HepG2 (cell line): Measurements from ENCODE around the gene LINGO3. TPM values are rescaled to one million over a fixed set of nuclear protein-coding genes. Genes with fewer than 3 reads are reported as not detected.

ENCODE experiments used
- ATAC-seq: fragments of 200-7000 bp; cut with Tn5 transposase; 3 replicates; pipeline ENCODE4 v1.9.1; 2020; ENCODE audit warnings: mild to moderate bottlenecking, moderate library complexity
- BruUV-seq: library from RNA; stranded (reverse); fragments of 400-500 nt; replicated peaks from 2 replicates; lab custom pipeline; 2021; lab: Mats Ljungman, UMichigan
- CTCF ChIA-PET: fragments of 300-600 bp; formaldehyde crosslinking; extraction: SDS; loops from one replicate; lab custom pipeline; 2021; ENCODE audit warnings: low total read pairs, inconsistent platforms, low intra/inter-chr PET ratio; lab: Yijun Ruan, JAX
- POLR2A ChIA-PET: fragments of 350-600 bp; sonication (Branson Sonifier 250); formaldehyde crosslinking; loops from one replicate; lab custom pipeline; 2020; ENCODE audit warnings: antibody characterized with exemption, inconsistent platforms; lab: Yijun Ruan, JAX
- DNase-seq: peaks from one replicate; pipeline ENCODE4 v3.0.0-alpha.2; 2015; ENCODE audit warnings: low spot score
- FAIRE-seq: peaks from 3 replicates; lab custom pipeline; 2011; peaks lifted over from hg19 to GRCh38; lab: Jason Lieb, UNC
- H2AFZ ChIP-seq: one replicate; pipeline ENCODE4 v1.6.1; 2011; ENCODE audit warnings: low read length, inconsistent platforms
- H3K27ac ChIP-seq: fragments of 300-600 bp; 3 replicates; pipeline ENCODE4 v1.8.0; 2011; ENCODE audit warnings: mixed run types, mild to moderate bottlenecking, mixed read lengths, low read length, inconsistent platforms; ENCODE audit not compliant: insufficient read depth; ENCODE audit errors: extremely low read length
- H3K27me3 ChIP-seq, 2 experiments: fragments of 200-600 bp in 1 of 2; 2 replicates in 1 of 2; 3 replicates in 1 of 2; pipeline versions ENCODE4 v1.6.0 to v1.8.0; 2011; ENCODE audit warnings: low read length in 2 of 2, mild to moderate bottlenecking in 2 of 2, moderate library complexity in 2 of 2, inconsistent platforms in 1 of 2; ENCODE audit not compliant: insufficient read depth in 2 of 2, control insufficient read depth in 1 of 2
- H3K36me3 ChIP-seq, 2 experiments: fragments of 200-600 bp in 1 of 2; replicated peaks in 1 of 2; 2 replicates in 1 of 2; 3 replicates in 1 of 2; pipeline versions ENCODE4 v1.5.1 to v1.8.0; 2011; ENCODE audit warnings: low read length in 2 of 2, inconsistent platforms in 1 of 2; ENCODE audit not compliant: insufficient read depth in 2 of 2, control insufficient read depth in 1 of 2
- H3K4me1 ChIP-seq: 2 replicates; pipeline ENCODE4 v1.5.1; 2012; ENCODE audit warnings: low read length, inconsistent platforms; ENCODE audit not compliant: insufficient read depth
- H3K4me2 ChIP-seq: 2 replicates; pipeline ENCODE4 v1.6.0; 2011; ENCODE audit warnings: low read depth, low read length, inconsistent platforms
- H3K4me3 ChIP-seq, 3 experiments: fragments of 200-600 bp in 1 of 3; sonication (generic), shearing (Covaris generic) in 1 of 3; replicated peaks in 1 of 3; 2 replicates each; pipeline ENCODE4 v1.5.1; 2011 to 2016; ENCODE audit warnings: low read length in 3 of 3, inconsistent platforms in 2 of 3, low read depth in 2 of 3, mild to moderate bottlenecking in 2 of 3, control low read depth in 1 of 3, mixed read lengths in 1 of 3; ENCODE audit not compliant: insufficient read depth in 1 of 3
- H3K79me2 ChIP-seq: one replicate; pipeline ENCODE4 v1.6.1; 2011; ENCODE audit warnings: low read length, inconsistent platforms; ENCODE audit not compliant: insufficient read depth
- H3K9ac ChIP-seq: 2 replicates; pipeline ENCODE4 v1.6.0; 2011; ENCODE audit warnings: mild to moderate bottlenecking, low read depth, low read length, inconsistent platforms; ENCODE audit not compliant: insufficient read depth
- H3K9me3 ChIP-seq: 2 replicates; pipeline ENCODE4 v1.5.1; 2012; ENCODE audit warnings: mild to moderate bottlenecking, low read length
- H4K20me1 ChIP-seq: 2 replicates; pipeline ENCODE4 v1.6.0; 2011; ENCODE audit warnings: inconsistent platforms, mild to moderate bottlenecking, low read length, moderate library complexity; ENCODE audit not compliant: insufficient read depth
- ATF7-NPFF ChIP-seq: sonication (generic); formaldehyde crosslinking; IDR thresholded peaks from 2 replicates; pipeline ENCODE4 v1.8.1; 2023; ENCODE audit warnings: mild to moderate bottlenecking, low read depth, missing genetic modification reagents, moderate library complexity
- CHD4 ChIP-seq: fragments of 200-600 bp; sonication (generic); IDR thresholded peaks from 2 replicates; pipeline ENCODE4 v1.7.0; 2017; ENCODE audit warnings: mild to moderate bottlenecking, low read length, borderline replicate concordance
- CREM ChIP-seq, 2 experiments: sonication (generic) in 1 of 2; formaldehyde crosslinking in 1 of 2; IDR thresholded peaks; 2 replicates each; pipeline versions ENCODE4 v1.4.0 to v1.6.1; 2016 to 2020; ENCODE audit warnings: antibody characterized with exemption in 1 of 2, mild to moderate bottlenecking in 1 of 2, missing genetic modification reagents in 1 of 2
- DZIP1 ChIP-seq: sonication (generic); formaldehyde crosslinking; IDR thresholded peaks from 2 replicates; pipeline ENCODE4 v1.5.0; 2020; ENCODE audit warnings: mild to moderate bottlenecking, missing genetic modification reagents
- FOXK1 ChIP-seq: sonication (generic); formaldehyde crosslinking; IDR thresholded peaks from 2 replicates; pipeline ENCODE4 v1.4.0; 2020; ENCODE audit warnings: low read depth, missing genetic modification reagents, borderline replicate concordance
- IRF1 ChIP-seq: sonication (generic); formaldehyde crosslinking; IDR thresholded peaks from 2 replicates; pipeline ENCODE4 v1.4.0; 2020; ENCODE audit warnings: low read depth, mild to moderate bottlenecking, missing genetic modification reagents
- NBN ChIP-seq: fragments of 450-650 bp; conservative IDR thresholded peaks from 2 replicates; pipeline ENCODE4 v1.6.1; 2017
- ZBTB14 ChIP-seq: sonication (generic); formaldehyde crosslinking; IDR thresholded peaks from 2 replicates; pipeline ENCODE4 v1.4.0; 2020; ENCODE audit warnings: missing genetic modification reagents
- ZKSCAN8 ChIP-seq: IDR thresholded peaks from 2 replicates; pipeline ENCODE4 v1.6.1; 2016; ENCODE audit warnings: borderline replicate concordance, missing genetic modification reagents, missing compliant biosample characterization
- ZNF17 ChIP-seq: sonication (generic); formaldehyde crosslinking; IDR thresholded peaks from 2 replicates; pipeline ENCODE4 v1.5.0; 2020; ENCODE audit warnings: mild to moderate bottlenecking, missing genetic modification reagents
- ZNF224 ChIP-seq: sonication (generic); formaldehyde crosslinking; IDR thresholded peaks from 2 replicates; pipeline ENCODE4 v1.5.0; 2020; ENCODE audit warnings: mild to moderate bottlenecking, missing genetic modification reagents
- ZNF646 ChIP-seq: sonication (generic); formaldehyde crosslinking; IDR thresholded peaks from 2 replicates; pipeline ENCODE4 v1.9.0; 2021; ENCODE audit warnings: mild to moderate bottlenecking, missing genetic modification reagents
- ZNF737 ChIP-seq: sonication (generic); formaldehyde crosslinking; IDR thresholded peaks from 2 replicates; pipeline ENCODE4 v1.5.0; 2020; ENCODE audit warnings: missing genetic modification reagents, mild to moderate bottlenecking, borderline replicate concordance
- ZSCAN31 ChIP-seq: sonication (generic); formaldehyde crosslinking; IDR thresholded peaks from 2 replicates; pipeline ENCODE4 v1.5.0; 2020; ENCODE audit warnings: low read depth, mild to moderate bottlenecking, missing genetic modification reagents
- WGBS: methylation state at CpG from one replicate; pipeline ENCODE4 v1.1.6; 2017; ENCODE audit warnings: low lambda C conversion rate; 5-methylcytosine and 5-hydroxymethylcytosine counted together
- in situ Hi-C: cut with HindIII; loops from 2 replicates; pipeline ENCODE4 v1.10.0; 2017; ENCODE audit warnings: low pct_unique_long_range_greater_than_20kb; ENCODE audit not compliant: extremely low pct_ligation_motif_present
- intact Hi-C: fragments of 100-400 bp; cut with micrococcal nuclease; formaldehyde crosslinking; loops from one replicate; pipeline ENCODE4 v1.10.0; 2022; ENCODE audit not compliant: unreplicated experiment
- polyA plus RNA-seq, 8 experiments: library from polyadenylated mRNA; depleted of rRNA in 3 of 8; stranded (reverse) in 7 of 8; unstranded in 1 of 8; fragments of >200 nt; fragmentation: Illumina TruSeq in 4 of 8; extraction: Trizol in 4 of 8; gene quantifications; 2 replicates each; pipeline versions ENCODE4 v1.2.1 to v1.2.3, GENCODE V29; 2011 to 2016; ENCODE audit warnings: low read depth in 4 of 8, missing spikeins in 1 of 8, mixed read lengths in 1 of 8; ENCODE audit not compliant: insufficient read depth in 1 of 8
- total RNA-seq, 5 experiments: library from RNA; depleted of rRNA; stranded (reverse); fragments of >200 nt; fragmentation: Illumina TruSeq; extraction: Trizol; gene quantifications; 2 replicates each; pipeline ENCODE4 v1.2.3, GENCODE V29; 2016; ENCODE audit warnings: low read depth in 1 of 5

Gene LINGO3
- total and polyA plus RNA-seq, 2 of the 13 experiments (the other 11 are each of a cell fraction or from before 2014, with no cell fraction given): not detected

GRCh38 chr19:2351591-2351990 lies 43.6 kb upstream of the LINGO3 start:
- Histone ChIP-seq H3K4me3 (no peak overlapping the region), H3K4me1 (no peaks in the 10 kb centered on the region), H4K20me1 (no peaks in the 10 kb centered on the region), H3K9me3 (no peaks in the 10 kb centered on the region), H3K4me2 (no peak overlapping the region), H2AFZ (no peak overlapping the region), H3K79me2 (no peaks in the 10 kb centered on the region), H3K27me3 (no peaks in the 10 kb centered on the region; a peak in 1 of 5 replicates), H3K9ac (no peak overlapping the region), H3K36me3 (no peaks in the 10 kb centered on the region), H3K27ac (no peak overlapping the region)
- FAIRE-seq (no peak), ATAC-seq (no peak), DNase-seq (no peak)
- WGBS: 96% methylated on average over 19 of the region's 28 CpGs
- ChIA-PET POLR2A (no interaction called here), CTCF (no interaction called here)
- no TSS peak for BruUV-seq
- in situ Hi-C loops (no loop called here), intact Hi-C loops (no loop called here)
- TF ChIP-seq CREM (IDR thresholded peaks at IDR 0.05) (no peak), CREM (CRISPR knock-in tag; IDR thresholded peaks at IDR 0.05) (no peak), ZSCAN31 (CRISPR knock-in tag) (no peak), ZKSCAN8 (CRISPR knock-in tag) (no peak), CHD4 (no peak), FOXK1 (CRISPR knock-in tag) (no peak), ZNF737 (CRISPR knock-in tag) (no peak), ZNF17 (CRISPR knock-in tag) (no peak), IRF1 (CRISPR knock-in tag) (no peak), ATF7-NPFF (CRISPR knock-in tag) (no peak), ZNF646 (CRISPR knock-in tag) (no peak), DZIP1 (no peak), NBN (no peak), ZBTB14 (no peak), ZNF224 (CRISPR knock-in tag) (no peak)
